ENCODE results near the gene IL13RA2.

The IL13RA2 gene

GRCh38 chrX:115047715-115048114 lies 30.3 kb upstream of the IL13RA2 start:
- no peak overlapping the region for H3K4me3 ChIP-seq (ENCODE audit: low read depth, low read length)
- DNase-seq (ENCODE audit: low read depth) = no peak
- TF ChIP-seq CTCF (IDR thresholded peaks at IDR 0.05; ENCODE audit: low read depth, low read length) = no peak
- no peak for TF ChIP-seq MAX (IDR thresholded peaks at IDR 0.05; ENCODE audit: low read depth, low read length)
- TF ChIP-seq POLR2A (IDR thresholded peaks at IDR 0.05; ENCODE audit: extremely low read depth, insufficient read length) = no peak
- no peak for TF ChIP-seq MYC (IDR thresholded peaks at IDR 0.05; ENCODE audit: low read depth, low read length)

GRCh38 chrX:115047181-115047580 lies 29.8 kb upstream of the IL13RA2 start:
- DNase-seq (ENCODE audit: low read depth) = no peak
- no peak for TF ChIP-seq MYC (IDR thresholded peaks at IDR 0.05; ENCODE audit: low read depth, low read length)
- no peak for TF ChIP-seq MAX (IDR thresholded peaks at IDR 0.05; ENCODE audit: low read depth, low read length)
- no peak for TF ChIP-seq POLR2A (IDR thresholded peaks at IDR 0.05; ENCODE audit: extremely low read depth, insufficient read length)
- no peak for TF ChIP-seq CTCF (IDR thresholded peaks at IDR 0.05; ENCODE audit: low read depth, low read length)
- no peak overlapping the region for H3K4me3 ChIP-seq (ENCODE audit: low read depth, low read length)

GRCh38 chrX:115040417-115040816 lies 23.0 kb upstream of the IL13RA2 start:
- TF ChIP-seq POLR2A (IDR thresholded peaks at IDR 0.05; ENCODE audit: extremely low read depth, insufficient read length) (no peak), MAX (IDR thresholded peaks at IDR 0.05; ENCODE audit: low read depth, low read length) (no peak), MYC (IDR thresholded peaks at IDR 0.05; ENCODE audit: low read depth, low read length) (no peak), CTCF (IDR thresholded peaks at IDR 0.05; ENCODE audit: low read depth, low read length) (no peak)
- no peak for DNase-seq (ENCODE audit: low read depth)
- H3K4me3 ChIP-seq (ENCODE audit: low read depth, low read length) = no peak overlapping the region

- DNase-seq (ENCODE audit: low read depth) = no peak
- TF ChIP-seq MYC (IDR thresholded peaks at IDR 0.05; ENCODE audit: low read depth, low read length) (no peak), MAX (IDR thresholded peaks at IDR 0.05; ENCODE audit: low read depth, low read length) (no peak)
- no peak overlapping the region for H3K4me3 ChIP-seq (ENCODE audit: low read depth, low read length)
These were observed 21.0 kb upstream of the IL13RA2 start for GRCh38 chrX:115038406-115038805.

GRCh38 chrX:115036029-115036428 lies 18.6 kb upstream of the IL13RA2 start:
- DNase-seq (ENCODE audit: low read depth) = no peak
- TF ChIP-seq CTCF (IDR thresholded peaks at IDR 0.05; ENCODE audit: low read depth, low read length) (no peak), POLR2A (IDR thresholded peaks at IDR 0.05; ENCODE audit: extremely low read depth, insufficient read length) (no peak), MAX (IDR thresholded peaks at IDR 0.05; ENCODE audit: low read depth, low read length) (no peak), MYC (IDR thresholded peaks at IDR 0.05; ENCODE audit: low read depth, low read length) (no peak)
- H3K4me3 ChIP-seq (ENCODE audit: low read depth, low read length) = no peak overlapping the region

GRCh38 chrX:115031989-115032388 lies 14.6 kb upstream of the IL13RA2 start:
- no peak for DNase-seq (ENCODE audit: low read depth)
- no peak overlapping the region for H3K4me3 ChIP-seq (ENCODE audit: low read depth, low read length)
- TF ChIP-seq POLR2A (IDR thresholded peaks at IDR 0.05; ENCODE audit: extremely low read depth, insufficient read length) (no peak), MAX (IDR thresholded peaks at IDR 0.05; ENCODE audit: low read depth, low read length) (no peak), CTCF (IDR thresholded peaks at IDR 0.05; ENCODE audit: low read depth, low read length) (no peak), MYC (IDR thresholded peaks at IDR 0.05; ENCODE audit: low read depth, low read length) (no peak)
